Camera-type eye (tissue), 1 donor: ENCODE results near the gene C12orf60. TPM values are rescaled to one million over a fixed set of nuclear protein-coding genes. Genes with fewer than 3 reads are reported as not detected.

Experiments used
- total RNA-seq: library from RNA; depleted of rRNA; stranded (reverse); fragments of >200 nt; gene quantifications from one replicate; pipeline ENCODE4 v1.2.3, GENCODE V29; 2014

Gene C12orf60, protein sequence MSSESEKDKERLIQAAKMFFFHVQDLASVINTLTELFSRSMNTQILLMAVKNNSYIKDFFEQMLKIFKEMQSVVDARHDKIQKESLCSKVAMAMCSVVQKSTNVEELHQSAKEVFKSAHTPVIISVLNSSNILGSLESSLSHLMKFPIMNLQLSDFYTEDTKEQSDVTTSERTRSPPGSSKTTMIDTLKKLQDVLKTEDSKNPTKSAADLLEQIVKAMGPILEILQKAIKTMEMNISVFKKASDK
- 10.1 TPM for total RNA-seq

DNA sequence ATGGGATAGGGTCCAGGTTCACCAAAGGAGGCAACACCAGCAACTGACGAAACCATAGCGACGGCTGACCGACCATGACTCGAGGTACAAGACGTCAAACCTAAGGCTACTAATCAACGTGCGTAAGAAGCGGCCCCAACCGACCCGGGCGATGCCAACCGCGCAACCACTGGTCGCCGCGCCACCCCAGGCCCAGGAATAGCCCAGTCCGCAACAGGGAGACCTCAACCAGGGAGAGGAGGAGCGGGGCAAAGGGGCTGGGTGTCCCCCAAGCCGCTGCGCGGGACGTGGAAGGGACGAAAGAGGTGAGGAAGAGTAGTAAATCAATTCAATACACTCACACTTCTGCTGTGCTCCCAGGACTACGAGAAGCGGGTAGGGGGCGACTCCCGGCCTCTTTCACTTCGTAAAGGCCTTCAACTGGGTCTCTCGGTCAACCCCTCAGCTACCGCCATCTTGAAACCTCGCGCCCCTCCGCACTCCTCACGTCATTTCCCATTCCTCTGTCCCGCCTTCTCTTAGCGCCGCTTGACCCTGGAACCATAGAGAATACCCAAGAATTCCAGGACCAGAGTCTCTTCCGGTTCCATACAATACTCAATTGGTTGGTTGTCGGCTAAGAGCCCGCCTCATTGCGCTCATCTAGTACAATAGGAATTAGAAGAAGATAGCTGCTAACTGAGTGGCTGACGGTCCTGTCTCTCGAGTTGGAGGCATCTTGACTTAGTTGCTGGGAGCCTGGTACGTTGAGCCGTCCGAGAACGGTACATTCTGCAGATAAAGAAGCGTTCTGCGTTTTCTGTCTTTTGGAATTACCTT, at the start of gene C12orf60, which contains the start of gene WBP11:
TSS of gene C12orf60 (plus strand) at position 660 of the 819 bp plus-strand sequence. CDS start 19,266 bp downstream, outside the sequence.
TSS of gene WBP11 (minus strand) at position 468 of the 819 bp plus-strand sequence. CDS start 2,095 bp downstream, outside the sequence.

GRCh38 chr12:14814014-14814413, 10.5 kb downstream of the C12orf60 start, which contains the start of gene SMCO3:
Gene SMCO3, minus strand, starts transcription at chr12:14814182. Its CDS starts 7,502 bp downstream, at chr12:14806680.

DNA sequence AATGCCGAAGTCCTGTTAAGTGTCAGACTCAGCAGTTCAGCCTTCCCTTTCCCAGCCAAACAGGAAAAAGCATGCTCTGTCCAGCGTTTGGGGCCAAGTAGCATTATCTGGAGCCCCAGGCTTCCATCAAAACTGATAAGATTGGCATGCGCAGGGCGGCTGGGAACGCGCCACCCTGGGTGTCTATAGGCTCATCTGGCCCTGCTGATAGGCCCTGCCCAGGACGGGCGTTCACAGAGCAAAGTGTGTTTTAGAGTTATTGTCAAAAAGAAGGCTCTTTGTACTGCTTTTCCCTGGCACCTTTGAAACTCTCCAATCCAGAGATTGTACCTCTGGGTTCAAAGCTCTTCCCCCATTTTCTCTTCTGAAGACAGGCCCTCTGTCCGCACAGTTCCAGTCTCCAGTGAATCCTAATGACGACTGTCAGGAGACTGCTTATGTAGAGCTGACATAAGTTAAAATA, 40.0 kb downstream of the C12orf60 start, which contains the start of gene ART4:
TSS of gene ART4 (minus strand) at position 102 of the 463 bp plus-strand sequence. CDS start 413 bp downstream, outside the sequence.

Other genes with a start within 250 kb of the C12orf60 start
- gene PLBD1, start 235.8 kb upstream of the C12orf60 start, total RNA-seq = 13.8 TPM
- 0.11 TPM for gene GUCY2C, start 107.1 kb upstream of the C12orf60 start, total RNA-seq
- gene WBP11, start 192 bp upstream of the C12orf60 start, total RNA-seq = 36.7 TPM
- 7.9 TPM for gene SMCO3, start 10.5 kb downstream of the C12orf60 start, total RNA-seq
- gene ART4, start 39.9 kb downstream of the C12orf60 start, total RNA-seq = 0.44 TPM
- 186 TPM for gene MGP, start 82.2 kb downstream of the C12orf60 start, total RNA-seq
- gene ERP27, start 134.9 kb downstream of the C12orf60 start, total RNA-seq = 1.3 TPM
- 23.1 TPM for gene ARHGDIB, start 157.9 kb downstream of the C12orf60 start, total RNA-seq
- gene PDE6H, start 169.4 kb downstream of the C12orf60 start, total RNA-seq = 53.2 TPM